Measurements from ENCODE around the gene SIPA1L2.
A peak's percentile ranks its signal among the peaks of the same experiment; 100 is the strongest.

Gene SIPA1L2

DNA sequence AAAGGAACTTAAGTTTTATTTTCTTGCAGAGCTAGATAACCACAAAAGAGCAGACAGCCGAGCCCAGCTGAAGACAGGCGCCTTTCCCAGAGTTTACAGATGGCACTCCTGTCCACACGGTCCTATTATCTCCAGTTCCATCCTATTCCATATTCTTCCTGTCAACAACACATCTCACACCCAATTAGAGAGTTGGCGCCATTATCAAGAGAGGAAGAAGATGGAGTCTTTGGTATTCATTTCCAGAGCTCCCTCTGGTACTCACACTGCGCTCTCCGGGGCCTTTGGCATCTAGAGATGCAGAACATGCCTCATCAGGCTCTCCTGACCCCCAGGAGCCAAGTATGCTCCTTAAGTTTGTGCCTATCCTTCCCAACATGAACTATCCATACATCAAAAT, 43.3 kb upstream of the SIPA1L2 start:
- Mint-ChIP-seq H3K4me3 (no peak overlapping the region), H3K36me3 (ENCODE audit: low read depth) (no peaks in the 10 kb centered on the region), H3K9me3 (no peaks in the 10 kb centered on the region), H3K4me1 (peaks cover 13% of the 10 kb centered on the region), H3K27ac (no peak overlapping the region), H3K27me3 (ENCODE audit: low read depth) (peaks cover 3% of the 10 kb centered on the region)
- TF ChIP-seq, protein P1, sequence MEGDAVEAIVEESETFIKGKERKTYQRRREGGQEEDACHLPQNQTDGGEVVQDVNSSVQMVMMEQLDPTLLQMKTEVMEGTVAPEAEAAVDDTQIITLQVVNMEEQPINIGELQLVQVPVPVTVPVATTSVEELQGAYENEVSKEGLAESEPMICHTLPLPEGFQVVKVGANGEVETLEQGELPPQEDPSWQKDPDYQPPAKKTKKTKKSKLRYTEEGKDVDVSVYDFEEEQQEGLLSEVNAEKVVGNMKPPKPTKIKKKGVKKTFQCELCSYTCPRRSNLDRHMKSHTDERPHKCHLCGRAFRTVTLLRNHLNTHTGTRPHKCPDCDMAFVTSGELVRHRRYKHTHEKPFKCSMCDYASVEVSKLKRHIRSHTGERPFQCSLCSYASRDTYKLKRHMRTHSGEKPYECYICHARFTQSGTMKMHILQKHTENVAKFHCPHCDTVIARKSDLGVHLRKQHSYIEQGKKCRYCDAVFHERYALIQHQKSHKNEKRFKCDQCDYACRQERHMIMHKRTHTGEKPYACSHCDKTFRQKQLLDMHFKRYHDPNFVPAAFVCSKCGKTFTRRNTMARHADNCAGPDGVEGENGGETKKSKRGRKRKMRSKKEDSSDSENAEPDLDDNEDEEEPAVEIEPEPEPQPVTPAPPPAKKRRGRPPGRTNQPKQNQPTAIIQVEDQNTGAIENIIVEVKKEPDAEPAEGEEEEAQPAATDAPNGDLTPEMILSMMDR (IDR thresholded peaks at IDR 0.05; ENCODE audit: unreplicated experiment in 3 of 3), result no peak

DNA sequence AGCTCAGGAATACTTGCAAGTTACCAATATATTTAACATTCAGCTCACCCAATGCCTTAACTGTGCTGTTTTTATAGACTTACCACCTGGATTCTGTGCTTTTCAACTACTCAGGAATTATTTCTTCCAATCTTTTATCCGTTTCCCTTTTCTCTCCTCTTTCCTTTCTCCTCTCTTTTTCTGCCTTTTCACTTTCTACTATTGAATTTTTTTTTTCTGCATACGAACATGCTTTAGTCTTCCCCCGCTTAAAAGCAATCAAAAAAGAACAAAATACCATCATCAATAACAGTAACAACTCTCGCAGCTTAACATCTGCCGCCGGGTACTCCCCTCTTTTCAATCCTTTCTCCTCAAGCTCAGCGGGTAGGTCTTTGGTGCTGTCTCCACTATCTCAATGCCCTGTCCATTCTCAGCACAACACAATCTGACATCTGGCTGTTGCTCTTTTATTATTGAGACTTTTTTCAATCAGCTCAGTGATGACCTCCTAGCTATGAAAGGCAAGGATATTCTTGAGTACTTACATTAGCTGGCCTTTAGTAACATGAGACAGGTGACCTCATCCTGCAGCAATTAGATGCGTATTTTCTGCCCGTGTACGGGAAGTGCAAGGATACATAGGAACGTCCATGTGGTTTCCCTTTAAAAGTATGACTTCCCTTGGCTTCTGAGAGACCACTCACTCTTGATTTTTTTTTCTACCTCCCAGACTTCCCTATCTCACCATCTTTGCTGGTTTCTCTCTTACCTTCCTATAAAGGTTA, 40.2 kb upstream of the SIPA1L2 start:
- no peaks in the 10 kb centered on the region for H3K27me3 Mint-ChIP-seq (ENCODE audit: low read depth)

DNA sequence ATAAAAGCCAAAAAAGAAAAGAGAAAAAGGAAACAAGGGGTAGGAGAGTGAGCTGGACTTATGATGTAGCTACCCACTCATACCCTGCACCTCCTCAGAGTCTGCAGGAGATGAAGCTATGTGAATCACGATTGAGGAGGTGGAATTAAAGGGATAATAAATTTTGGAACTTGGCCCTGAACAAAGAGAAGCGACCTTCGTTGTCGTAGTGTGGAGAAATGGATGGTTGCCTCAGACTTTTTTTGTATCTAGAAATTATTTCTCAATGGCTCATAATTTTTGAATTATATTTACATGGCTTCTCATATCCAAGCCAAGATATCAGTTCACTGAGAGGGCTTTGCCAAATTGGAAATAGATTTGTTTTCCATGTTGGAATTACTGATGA, 37.8 kb upstream of the SIPA1L2 start:
- TF ChIP-seq, protein P1 (IDR thresholded peaks at IDR 0.05; ENCODE audit: unreplicated experiment in 3 of 3), result no peak
- Mint-ChIP-seq H3K4me3 (no peak overlapping the region), H3K4me1 (peaks cover 27% of the 10 kb centered on the region), H3K9me3 (no peaks in the 10 kb centered on the region), H3K27ac (peak overlapping the region in 2 of 3 experiments; percentile 36 to 62), H3K27me3 (ENCODE audit: low read depth) (no peaks in the 10 kb centered on the region), H3K36me3 (ENCODE audit: low read depth) (no peaks in the 10 kb centered on the region)

More for the DNA sequence above, 40.2 kb upstream of the SIPA1L2 start:
- H3K27ac Mint-ChIP-seq, result peak overlapping the region in 2 of 3 experiments; percentile 10 to 14
- H3K4me3 Mint-ChIP-seq, result no peak overlapping the region
- H3K4me1 Mint-ChIP-seq, result peaks cover 27% of the 10 kb centered on the region
- TF ChIP-seq, protein P1 (IDR thresholded peaks at IDR 0.05; ENCODE audit: unreplicated experiment in 3 of 3), result no peak
- H3K9me3 Mint-ChIP-seq, result no peaks in the 10 kb centered on the region
- no peaks in the 10 kb centered on the region for H3K36me3 Mint-ChIP-seq (ENCODE audit: low read depth)

DNA sequence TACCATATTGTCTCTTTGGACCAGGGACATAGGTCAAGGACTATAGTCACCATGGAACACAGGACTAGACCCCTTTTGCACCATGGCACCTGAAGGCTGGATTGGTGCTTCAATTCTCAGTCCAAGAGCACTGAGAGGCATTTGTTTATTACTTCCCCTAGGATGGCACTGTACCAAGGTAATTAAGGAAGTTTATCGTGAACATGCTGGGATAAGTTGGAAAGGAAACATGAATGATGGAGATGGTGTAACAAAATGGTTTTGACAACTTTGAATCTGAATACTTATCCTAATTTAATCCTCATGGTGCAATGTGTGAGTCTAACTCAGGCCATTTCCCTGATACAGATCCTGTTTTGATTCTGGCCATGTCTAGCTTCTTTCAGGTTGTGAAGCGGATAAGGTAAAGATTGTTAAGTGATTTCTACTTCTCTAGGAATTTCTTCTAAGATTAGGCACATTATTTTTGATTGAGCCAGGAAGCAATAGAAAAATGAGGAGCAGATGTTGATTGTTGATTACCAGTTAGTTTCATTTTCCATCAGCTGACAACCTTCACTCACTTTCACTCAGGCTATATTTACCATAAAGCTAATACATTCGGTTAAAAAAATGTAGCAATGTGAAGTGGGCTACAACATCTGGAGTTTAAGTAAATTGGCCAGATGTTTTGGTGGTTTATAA, 37.3 kb upstream of the SIPA1L2 start:
- TF ChIP-seq, protein P1 (IDR thresholded peaks at IDR 0.05; ENCODE audit: unreplicated experiment in 3 of 3), result no peak
- H3K4me3 Mint-ChIP-seq, result no peak overlapping the region
- peak overlapping the region in 2 of 3 experiments; percentile 36 to 62 for H3K27ac Mint-ChIP-seq
- H3K27me3 Mint-ChIP-seq (ENCODE audit: low read depth), result no peaks in the 10 kb centered on the region
- no peaks in the 10 kb centered on the region for H3K9me3 Mint-ChIP-seq
- H3K36me3 Mint-ChIP-seq (ENCODE audit: low read depth), result no peaks in the 10 kb centered on the region
- H3K4me1 Mint-ChIP-seq, result peaks cover 27% of the 10 kb centered on the region

DNA sequence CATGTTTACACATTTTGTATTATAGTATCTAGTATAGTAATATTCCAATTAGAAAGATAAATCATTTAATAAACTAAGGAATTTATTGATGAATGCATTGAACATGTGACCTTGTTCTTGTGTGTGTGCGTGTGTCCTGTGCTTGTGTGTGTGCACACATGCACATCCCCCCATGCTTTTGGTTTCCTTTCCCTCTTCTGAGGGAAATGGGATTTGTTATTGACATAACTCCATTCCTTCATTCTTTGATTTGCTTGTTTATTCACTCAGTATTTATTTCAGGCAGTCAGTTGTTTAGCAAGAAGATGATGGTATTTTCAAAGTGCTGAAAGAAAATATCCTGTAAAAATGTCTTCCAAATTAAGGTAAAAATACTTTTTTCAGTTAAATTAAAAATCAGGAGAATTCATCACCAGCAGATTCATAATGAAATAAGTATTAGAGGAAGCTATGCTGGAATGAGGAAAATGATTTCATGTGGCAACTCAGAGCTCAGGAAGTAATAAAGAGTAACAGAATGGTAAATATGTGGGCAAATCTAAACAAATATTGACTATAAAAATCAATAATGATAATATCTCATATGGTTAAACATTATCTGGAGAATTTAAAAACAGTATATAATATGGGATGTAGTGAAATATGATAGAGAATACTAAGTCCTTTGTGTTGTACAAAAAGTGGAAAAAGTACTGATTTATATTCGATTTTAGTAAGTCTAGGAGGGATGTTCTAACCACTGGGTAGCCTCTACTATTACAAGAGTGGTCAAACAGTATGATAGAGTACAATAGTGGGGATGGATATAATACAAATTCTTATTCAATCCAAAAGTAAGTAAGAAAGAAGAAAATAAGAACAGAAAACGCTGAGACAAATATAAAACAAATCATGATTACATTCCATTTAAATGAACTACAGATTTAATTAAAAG, 35.2 kb upstream of the SIPA1L2 start:
- TF ChIP-seq, protein P1 (IDR thresholded peaks at IDR 0.05; ENCODE audit: unreplicated experiment in 3 of 3), result no peak
- Mint-ChIP-seq H3K4me1 (peaks cover 20% of the 10 kb centered on the region), H3K4me3 (no peak overlapping the region), H3K9me3 (no peaks in the 10 kb centered on the region), H3K27ac (no peak overlapping the region), H3K27me3 (ENCODE audit: low read depth) (no peaks in the 10 kb centered on the region), H3K36me3 (ENCODE audit: low read depth) (no peaks in the 10 kb centered on the region)

Measured in nephron (organoid).